ENCODE data around the gene CCDC28A.
"Not testable (repeated sequence)": the region's sequence is repeated elsewhere in the genome, so short reads cannot be mapped to it uniquely, and the experiment has no call there.

CCDC28A gene

DNA sequence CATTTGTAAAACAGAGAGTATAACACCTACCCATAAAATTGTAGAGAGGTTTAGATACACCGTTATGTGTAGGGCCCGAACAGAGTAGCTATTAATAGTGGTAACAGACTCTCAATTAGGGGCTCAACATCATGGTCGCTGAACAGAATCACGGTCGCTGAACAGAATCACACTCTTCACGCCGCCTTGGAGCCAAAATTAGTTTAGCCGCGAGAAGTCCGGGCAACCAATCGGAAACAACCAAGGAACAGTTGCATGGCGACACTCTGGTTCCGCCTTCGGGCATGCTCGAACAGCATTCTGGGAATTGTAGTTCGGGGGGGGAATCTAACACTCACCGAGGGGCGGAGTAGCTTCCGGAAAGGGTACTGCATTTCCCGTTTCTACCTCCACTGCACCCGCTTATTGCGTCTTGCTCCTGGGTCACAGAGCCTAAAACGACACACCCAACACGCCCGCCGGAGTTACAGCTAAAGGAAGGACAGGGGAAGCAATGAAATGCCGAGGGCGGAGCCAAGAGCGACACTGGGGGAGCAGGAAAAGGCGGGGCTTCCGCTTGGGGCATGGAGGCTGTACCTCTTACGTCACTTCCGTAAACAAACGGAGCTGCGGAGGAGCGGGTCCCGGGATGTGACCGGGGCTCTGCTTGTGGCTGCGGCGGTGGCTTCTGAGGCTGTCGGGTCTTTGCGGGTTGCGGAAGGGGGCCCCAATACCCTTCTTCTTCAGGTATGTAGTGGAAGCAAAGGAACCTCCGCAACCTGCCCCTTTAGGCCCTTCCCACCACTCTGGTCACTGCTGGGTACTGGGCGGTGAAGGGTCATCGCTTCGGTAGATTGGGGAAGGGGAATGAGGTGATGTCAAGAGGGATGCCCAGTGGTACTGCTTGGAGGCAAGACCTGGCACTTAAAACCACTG lies at the start of gene CCDC28A:
CCDC28A (plus strand) TSS at position 593 of the 915 bp plus-strand sequence. CDS start 2,352 bp downstream, outside the sequence.
- peak; percentile 98 for DNase-seq (ENCODE audit: low spot score)
- ChIA-PET CTCF (no interaction called here), POLR2A (ENCODE audit: low non-redundant PET) (no interaction called here)
- peak within 1 kb of the TSS; percentile 95 for H3K27ac ChIP-seq
- TF ChIP-seq, protein P1, sequence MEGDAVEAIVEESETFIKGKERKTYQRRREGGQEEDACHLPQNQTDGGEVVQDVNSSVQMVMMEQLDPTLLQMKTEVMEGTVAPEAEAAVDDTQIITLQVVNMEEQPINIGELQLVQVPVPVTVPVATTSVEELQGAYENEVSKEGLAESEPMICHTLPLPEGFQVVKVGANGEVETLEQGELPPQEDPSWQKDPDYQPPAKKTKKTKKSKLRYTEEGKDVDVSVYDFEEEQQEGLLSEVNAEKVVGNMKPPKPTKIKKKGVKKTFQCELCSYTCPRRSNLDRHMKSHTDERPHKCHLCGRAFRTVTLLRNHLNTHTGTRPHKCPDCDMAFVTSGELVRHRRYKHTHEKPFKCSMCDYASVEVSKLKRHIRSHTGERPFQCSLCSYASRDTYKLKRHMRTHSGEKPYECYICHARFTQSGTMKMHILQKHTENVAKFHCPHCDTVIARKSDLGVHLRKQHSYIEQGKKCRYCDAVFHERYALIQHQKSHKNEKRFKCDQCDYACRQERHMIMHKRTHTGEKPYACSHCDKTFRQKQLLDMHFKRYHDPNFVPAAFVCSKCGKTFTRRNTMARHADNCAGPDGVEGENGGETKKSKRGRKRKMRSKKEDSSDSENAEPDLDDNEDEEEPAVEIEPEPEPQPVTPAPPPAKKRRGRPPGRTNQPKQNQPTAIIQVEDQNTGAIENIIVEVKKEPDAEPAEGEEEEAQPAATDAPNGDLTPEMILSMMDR (conservative IDR thresholded peaks at IDR 0.05; ENCODE audit: low read depth), result no peak

DNA sequence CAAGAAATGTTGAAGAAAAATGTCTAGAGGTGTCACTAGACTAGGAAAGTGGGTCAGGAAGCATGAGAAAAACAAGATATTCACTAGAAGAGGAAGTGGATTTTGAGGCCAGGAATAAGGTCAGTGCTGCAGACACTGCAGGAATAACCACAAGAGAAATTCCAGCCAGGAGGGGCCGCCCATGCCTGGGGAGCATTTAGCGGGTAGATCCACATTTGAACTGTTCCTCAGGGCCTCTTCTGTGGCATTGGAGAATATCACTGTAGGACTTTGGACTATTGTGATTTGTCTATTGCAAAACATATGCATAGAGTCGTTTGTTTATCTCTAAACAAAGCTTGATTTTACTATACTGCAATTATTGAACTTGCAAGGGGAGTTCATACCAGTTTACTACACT lies 49.6 kb upstream of the CCDC28A start:
- TF ChIP-seq, protein P1 (conservative IDR thresholded peaks at IDR 0.05; ENCODE audit: low read depth), result no peak
- no peak for DNase-seq (ENCODE audit: low spot score)
- H3K27ac ChIP-seq, result no peak overlapping the region
- POLR2A ChIA-PET (ENCODE audit: low non-redundant PET), result no interaction called here
- CTCF ChIA-PET, result no interaction called here

- ChIA-PET POLR2A (ENCODE audit: low non-redundant PET) (no interaction called here), CTCF (interaction anchor here (0.6 to 0.7 kb wide), 3 partner anchors 54 to 529 kb away, joined by 3 to 4 read pairs (median 3); no protein-coding TSS in a partner anchor)
- DNase-seq (ENCODE audit: low spot score), result no peak
- TF ChIP-seq, protein P1 (conservative IDR thresholded peaks at IDR 0.05; ENCODE audit: low read depth), result no peak
- no peak overlapping the region for H3K27ac ChIP-seq
Observed at GRCh38 chr6:138726066-138726756, 47.4 kb upstream of the CCDC28A start.

GRCh38 chr6:138726757-138727097 lies 46.8 kb upstream of the CCDC28A start:
- ChIA-PET POLR2A (ENCODE audit: low non-redundant PET) (no interaction called here), CTCF (interaction anchor here (0.6 to 0.7 kb wide), 3 partner anchors 54 to 529 kb away, joined by 3 to 4 read pairs (median 3); no protein-coding TSS in a partner anchor)
- no peak for DNase-seq (ENCODE audit: low spot score)
- H3K27ac ChIP-seq, result no peak overlapping the region
- TF ChIP-seq, protein P1 (conservative IDR thresholded peaks at IDR 0.05; ENCODE audit: low read depth), result no peak

GRCh38 chr6:138727182-138727581 lies 46.4 kb upstream of the CCDC28A start:
- POLR2A ChIA-PET (ENCODE audit: low non-redundant PET), result no interaction called here
- H3K27ac ChIP-seq, result no peak overlapping the region
- CTCF ChIA-PET, result interaction anchor here (0.6 to 0.7 kb wide), 2 partner anchors 54 to 528 kb away, joined by 3 read pairs; no protein-coding TSS in a partner anchor
- TF ChIP-seq, protein P1 (conservative IDR thresholded peaks at IDR 0.05; ENCODE audit: low read depth), result no peak
- no peak for DNase-seq (ENCODE audit: low spot score)

DNA sequence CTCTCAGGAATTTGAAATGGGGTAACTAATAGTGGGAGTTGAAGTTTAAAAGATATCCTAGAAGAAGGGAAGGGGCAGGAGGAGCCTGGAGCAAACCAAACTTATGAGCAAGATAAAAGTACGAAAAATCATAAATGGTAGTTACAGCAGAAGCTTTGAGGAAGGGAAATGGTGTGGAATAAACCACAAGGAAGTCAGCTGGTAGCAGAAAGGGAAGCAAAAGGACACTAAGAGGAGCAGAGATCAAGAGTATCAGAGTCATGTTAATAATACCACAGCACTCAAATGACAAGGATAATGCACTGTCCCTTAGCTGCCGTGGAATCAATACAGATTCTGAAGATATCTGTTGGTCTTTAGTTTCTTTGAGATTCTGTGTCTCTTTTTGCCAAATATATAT lies 44.9 kb upstream of the CCDC28A start:
- ChIA-PET POLR2A (ENCODE audit: low non-redundant PET) (no interaction called here), CTCF (no interaction called here)
- TF ChIP-seq, protein P1 (conservative IDR thresholded peaks at IDR 0.05; ENCODE audit: low read depth), result no peak
- DNase-seq (ENCODE audit: low spot score), result no peak
- H3K27ac ChIP-seq, result no peak overlapping the region

DNA sequence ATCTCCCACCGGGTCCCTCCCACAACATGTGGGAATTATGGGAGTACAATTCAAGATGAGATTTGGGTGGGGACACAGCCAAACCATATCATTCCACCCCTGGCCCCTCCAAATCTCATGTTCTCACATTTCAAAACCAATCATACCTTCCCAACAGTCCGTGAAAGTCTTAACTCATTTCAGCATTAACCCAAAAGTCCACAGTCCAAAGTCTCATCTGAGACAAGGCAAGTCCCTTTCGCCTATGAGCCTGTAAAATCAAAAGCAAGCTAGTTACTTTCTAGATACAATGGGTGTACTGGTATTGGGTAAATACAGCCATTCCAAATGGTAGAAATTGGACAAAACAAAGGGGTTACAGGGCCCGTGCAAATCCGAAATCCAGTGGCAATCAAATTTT lies 43.5 kb upstream of the CCDC28A start:
- CTCF ChIA-PET, result interaction anchor here (0.7 kb wide), 1 partner anchor 1636 kb away, joined by 3 read pairs; no protein-coding TSS in a partner anchor
- DNase-seq (ENCODE audit: low spot score); H3K27ac ChIP-seq; POLR2A ChIA-PET (ENCODE audit: low non-redundant PET): not testable (repeated sequence)

Data from RWPE1 (cell line).